Stimulated activated CD4-positive, alpha-beta T cell treated with anti-CD3 and anti-CD28 coated beads, Interleukin-15, amount 100 ng/mL, for 48 hours (primary cell): ENCODE measurements around the gene XRCC3.

Source experiments
- DNase-seq, 2 donors: peaks; one replicate each; pipeline ENCODE4 v3.0.0-alpha.2; 2020; ENCODE audit warnings: low read depth in 2 of 2

XRCC3 gene

GRCh38 chr14:103726474-103726873 is 11.2 kb upstream of the XRCC3 start:
- no peak for DNase-seq

GRCh38 chr14:103725739-103726395 is 10.6 kb upstream of the XRCC3 start:
- DNase-seq = no peak

- no peak for DNase-seq
Measured at GRCh38 chr14:103725001-103725682, 9.9 kb upstream of the XRCC3 start.

GRCh38 chr14:103724116-103724515 is 8.9 kb upstream of the XRCC3 start:
- no peak for DNase-seq

- DNase-seq = no peak
Measured at GRCh38 chr14:103723748-103724081, 8.5 kb upstream of the XRCC3 start.

- DNase-seq = peak in 1 of 2 donors; percentile 38
Measured at GRCh38 chr14:103721334-103722120, 6.3 kb upstream of the XRCC3 start.

- no peak for DNase-seq
Measured at GRCh38 chr14:103719751-103720150, 4.5 kb upstream of the XRCC3 start.

GRCh38 chr14:103718572-103718971 is 3.3 kb upstream of the XRCC3 start:
- no peak for DNase-seq

- DNase-seq = no peak
Measured at GRCh38 chr14:103716899-103717411, 1.7 kb upstream of the XRCC3 start.

- DNase-seq = no peak
Measured at GRCh38 chr14:103716091-103716801, 995 bp upstream of the XRCC3 start.

- DNase-seq = no peak
Measured at GRCh38 chr14:103714063-103714724, 1.1 kb downstream of the XRCC3 start.

GRCh38 chr14:103713304-103714062 is 1.8 kb downstream of the XRCC3 start:
- no peak for DNase-seq

GRCh38 chr14:103712633-103713247 is 2.5 kb downstream of the XRCC3 start:
- DNase-seq = no peak

GRCh38 chr14:103711516-103712431 is 3.5 kb downstream of the XRCC3 start:
- DNase-seq = no peak

- DNase-seq = no peak
Measured at GRCh38 chr14:103710771-103711377, 4.4 kb downstream of the XRCC3 start.

- no peak for DNase-seq
Measured at GRCh38 chr14:103709814-103710213, 5.4 kb downstream of the XRCC3 start.

- no peak for DNase-seq
Measured at GRCh38 chr14:103708750-103709187, 6.5 kb downstream of the XRCC3 start.
